Stimulated activated naive B cell treated with anti-CD40 and anti-IgM and Interleukin-4, amounts not matched to agents 10 μg/mL and 1 μg/mL and 100 μg/mL, for 72 hours (primary cell): ENCODE data around the gene PSIP1.
A peak's percentile ranks its signal among the peaks of the same experiment; 100 is the strongest.
"Not testable (repeated sequence)": the region's sequence is repeated elsewhere in the genome, so short reads cannot be mapped to it uniquely, and the experiment has no call there.

Source experiments
- ATAC-seq, 2 donors: fragments of 150-1000 bp; cut with Tn5 transposase; replicated peaks; 2 replicates each; pipeline ENCODE4 v1.10.0; 2021; ENCODE audit warnings: moderate library complexity in 1 of 2
- DNase-seq: peaks from one replicate; pipeline ENCODE4 v3.0.0; 2021
- H3K27ac Mint-ChIP-seq: one replicate; pipeline ENCODE4 v1.8.0; 2022; ENCODE audit warnings: mild to moderate bottlenecking, mixed read lengths
- H3K27me3 Mint-ChIP-seq, 2 donors: one replicate each; pipeline ENCODE4 v1.8.0; 2022; ENCODE audit warnings: mixed read lengths in 2 of 2
- H3K36me3 Mint-ChIP-seq, 2 donors: one replicate each; pipeline ENCODE4 v1.8.0; 2022; ENCODE audit warnings: mixed read lengths in 2 of 2, mild to moderate bottlenecking in 1 of 2
- H3K4me1 Mint-ChIP-seq, 2 donors: one replicate each; pipeline ENCODE4 v1.8.0; 2022; ENCODE audit warnings: mixed read lengths in 2 of 2, mild to moderate bottlenecking in 1 of 2
- H3K4me3 Mint-ChIP-seq, 2 donors: one replicate each; pipeline ENCODE4 v1.8.0; 2022; ENCODE audit warnings: mild to moderate bottlenecking in 2 of 2, mixed read lengths in 2 of 2, moderate library complexity in 1 of 2
- H3K9me3 Mint-ChIP-seq, 2 donors: one replicate each; pipeline ENCODE4 v1.8.0; 2022; ENCODE audit warnings: mixed read lengths in 2 of 2, mild to moderate bottlenecking in 1 of 2

Gene PSIP1

GRCh38 chr9:15485836-15486666 lies 24.7 kb downstream of the PSIP1 start:
- Mint-ChIP-seq H3K4me3 (no peak overlapping the region), H3K27ac (no peak overlapping the region), H3K9me3 (no peaks in the 10 kb centered on the region), H3K27me3 (no peaks in the 10 kb centered on the region), H3K4me1 (peaks cover 14 to 15% of the 10 kb centered on the region in 2 donors), H3K36me3 (peaks cover 21 to 27% of the 10 kb centered on the region in 2 donors)
- DNase-seq (no peak), ATAC-seq (peak in 1 of 2 donors; percentile 38)

- DNase-seq (no peak), ATAC-seq (peak; percentile 56 to 85)
- H3K27me3 Mint-ChIP-seq: no peaks in the 10 kb centered on the region
- peaks cover 21 to 31% of the 10 kb centered on the region in 2 donors for H3K36me3 Mint-ChIP-seq
- peaks cover 14 to 15% of the 10 kb centered on the region in 2 donors for H3K4me1 Mint-ChIP-seq
- H3K27ac Mint-ChIP-seq: no peak overlapping the region
- no peaks in the 10 kb centered on the region for H3K9me3 Mint-ChIP-seq
- H3K4me3 Mint-ChIP-seq: no peak overlapping the region
These were observed 26.0 kb downstream of the PSIP1 start for GRCh38 chr9:15484802-15485201.

- ATAC-seq: no peak
- peaks cover 22 to 25% of the 10 kb centered on the region in 2 donors for H3K36me3 Mint-ChIP-seq
- no peaks in the 10 kb centered on the region for H3K9me3 Mint-ChIP-seq
- H3K27me3 Mint-ChIP-seq: no peaks in the 10 kb centered on the region
- H3K4me3 Mint-ChIP-seq: no peak overlapping the region
- no peak overlapping the region for H3K27ac Mint-ChIP-seq
- H3K4me1 Mint-ChIP-seq: peaks cover 14 to 15% of the 10 kb centered on the region in 2 donors
- DNase-seq: no peak
These were observed 28.6 kb downstream of the PSIP1 start for GRCh38 chr9:15482146-15482545.

- Mint-ChIP-seq H3K27ac (no peak overlapping the region), H3K4me1 (peaks cover 12 to 15% of the 10 kb centered on the region in 2 donors), H3K4me3 (no peak overlapping the region), H3K9me3 (no peaks in the 10 kb centered on the region), H3K27me3 (no peaks in the 10 kb centered on the region), H3K36me3 (peaks cover 19 to 31% of the 10 kb centered on the region in 2 donors)
- DNase-seq (no peak), ATAC-seq (no peak)
These were observed 30.7 kb downstream of the PSIP1 start for GRCh38 chr9:15480028-15480427.

- no peak for ATAC-seq
- Mint-ChIP-seq H3K4me3 (no peak overlapping the region), H3K27me3 (no peaks in the 10 kb centered on the region), H3K4me1 (no peaks in the 10 kb centered on the region), H3K36me3 (peaks cover 11 to 30% of the 10 kb centered on the region in 2 donors), H3K9me3 (no peaks in the 10 kb centered on the region), H3K27ac (peak overlapping the region; percentile 47)
- DNase-seq: no peak
These were observed 34.7 kb downstream of the PSIP1 start for GRCh38 chr9:15475923-15476536.

- peaks cover 19 to 33% of the 10 kb centered on the region in 2 donors for H3K36me3 Mint-ChIP-seq
- no peak overlapping the region for H3K27ac Mint-ChIP-seq
- H3K9me3 Mint-ChIP-seq: no peaks in the 10 kb centered on the region
- DNase-seq: no peak
- no peaks in the 10 kb centered on the region for H3K4me1 Mint-ChIP-seq
- no peak overlapping the region for H3K4me3 Mint-ChIP-seq
- ATAC-seq: no peak
- H3K27me3 Mint-ChIP-seq: no peaks in the 10 kb centered on the region
These were observed 40.9 kb downstream of the PSIP1 start for GRCh38 chr9:15469862-15470261.

GRCh38 chr9:15469406-15469805 lies 41.4 kb downstream of the PSIP1 start:
- DNase-seq (no peak), ATAC-seq (no peak)
- peaks cover 19 to 33% of the 10 kb centered on the region in 2 donors for H3K36me3 Mint-ChIP-seq
- no peak overlapping the region for H3K4me3 Mint-ChIP-seq
- H3K27ac Mint-ChIP-seq: no peak overlapping the region
- no peaks in the 10 kb centered on the region for H3K9me3 Mint-ChIP-seq
- no peaks in the 10 kb centered on the region for H3K27me3 Mint-ChIP-seq
- H3K4me1 Mint-ChIP-seq: no peaks in the 10 kb centered on the region

GRCh38 chr9:15468145-15468544 lies 42.6 kb downstream of the PSIP1 start:
- no peaks in the 10 kb centered on the region for H3K4me1 Mint-ChIP-seq
- H3K36me3 Mint-ChIP-seq: peaks cover 16 to 31% of the 10 kb centered on the region in 2 donors
- no peaks in the 10 kb centered on the region for H3K9me3 Mint-ChIP-seq
- H3K4me3 Mint-ChIP-seq: no peak overlapping the region
- no peaks in the 10 kb centered on the region for H3K27me3 Mint-ChIP-seq
- DNase-seq: no peak
- peak overlapping the region; percentile 9 for H3K27ac Mint-ChIP-seq
- no peak for ATAC-seq

GRCh38 chr9:15461601-15462000 lies 49.2 kb downstream of the PSIP1 start:
- no peaks in the 10 kb centered on the region for H3K9me3 Mint-ChIP-seq
- H3K27ac Mint-ChIP-seq: no peak overlapping the region
- H3K36me3 Mint-ChIP-seq: peaks cover 9 to 22% of the 10 kb centered on the region in 2 donors

GRCh38 chr9:15461056-15461455 lies 49.7 kb downstream of the PSIP1 start:
- Mint-ChIP-seq H3K4me1 (no peaks in the 10 kb centered on the region), H3K36me3 (peaks cover 10 to 25% of the 10 kb centered on the region in 2 donors), H3K27me3 (no peaks in the 10 kb centered on the region), H3K9me3 (no peaks in the 10 kb centered on the region), H3K27ac (no peak overlapping the region), H3K4me3 (no peak overlapping the region)
- ATAC-seq: no peak
- no peak for DNase-seq

More at GRCh38 chr9:15461601-15462000, 49.2 kb downstream of the PSIP1 start:
- H3K4me1 Mint-ChIP-seq: no peaks in the 10 kb centered on the region
- DNase-seq (no peak), ATAC-seq (no peak)
- H3K27me3 Mint-ChIP-seq: no peaks in the 10 kb centered on the region
- no peak overlapping the region for H3K4me3 Mint-ChIP-seq

- Mint-ChIP-seq H3K27ac (no peak overlapping the region), H3K9me3 (no peaks in the 10 kb centered on the region), H3K36me3 (peaks cover 28 to 30% of the 10 kb centered on the region in 2 donors), H3K27me3 (no peaks in the 10 kb centered on the region), H3K4me3 (no peak overlapping the region), H3K4me1 (no peaks in the 10 kb centered on the region)
- DNase-seq: no peak
- ATAC-seq: no peak
These were observed 56.8 kb downstream of the PSIP1 start for GRCh38 chr9:15453956-15454355.

GRCh38 chr9:15444141-15444540 lies 66.6 kb downstream of the PSIP1 start:
- Mint-ChIP-seq H3K27ac (no peak overlapping the region), H3K4me1 (peaks cover 0 to 5% of the 10 kb centered on the region in 2 donors), H3K27me3 (no peaks in the 10 kb centered on the region), H3K9me3 (no peaks in the 10 kb centered on the region), H3K4me3 (no peak overlapping the region), H3K36me3 (peaks cover 46 to 50% of the 10 kb centered on the region in 2 donors)
- ATAC-seq (no peak), DNase-seq (no peak)

GRCh38 chr9:15442264-15442663 lies 68.5 kb downstream of the PSIP1 start:
- not testable (repeated sequence) for ATAC-seq, H3K27me3 Mint-ChIP-seq, H3K27ac Mint-ChIP-seq, H3K4me3 Mint-ChIP-seq, H3K4me1 Mint-ChIP-seq, H3K9me3 Mint-ChIP-seq, DNase-seq
- peaks cover 40 to 55% of the 10 kb centered on the region in 2 donors for H3K36me3 Mint-ChIP-seq

- H3K27me3 Mint-ChIP-seq, DNase-seq, H3K27ac Mint-ChIP-seq, ATAC-seq, H3K9me3 Mint-ChIP-seq, H3K4me3 Mint-ChIP-seq, H3K4me1 Mint-ChIP-seq: not testable (repeated sequence)
- peaks cover 40 to 54% of the 10 kb centered on the region in 2 donors for H3K36me3 Mint-ChIP-seq
These were observed 68.9 kb downstream of the PSIP1 start for GRCh38 chr9:15441841-15442240.

GRCh38 chr9:15438891-15439290 lies 71.9 kb downstream of the PSIP1 start:
- H3K27me3 Mint-ChIP-seq: no peaks in the 10 kb centered on the region
- H3K4me1 Mint-ChIP-seq: peaks cover 0 to 17% of the 10 kb centered on the region in 2 donors
- H3K36me3 Mint-ChIP-seq: peaks cover 50 to 59% of the 10 kb centered on the region in 2 donors
- H3K27ac Mint-ChIP-seq: no peak overlapping the region
- H3K9me3 Mint-ChIP-seq: peaks cover 0 to 1% of the 10 kb centered on the region in 2 donors
- no peak for ATAC-seq
- H3K4me3 Mint-ChIP-seq: no peak overlapping the region
- DNase-seq: no peak
